HL-60/S4 (cell line): ENCODE measurements around the gene SYCN.
"Not testable (repeated sequence)": the region's sequence is repeated elsewhere in the genome, so short reads cannot be mapped to it uniquely, and the experiment has no call there.

Experiments
- in situ Hi-C: fragments of 300-500 bp; cut with MboI; formaldehyde crosslinking; loops from 2 replicates; pipeline ENCODE4 v1.14.3; 2022; ENCODE audit warnings: low sequenced_read_pairs

SYCN gene

DNA sequence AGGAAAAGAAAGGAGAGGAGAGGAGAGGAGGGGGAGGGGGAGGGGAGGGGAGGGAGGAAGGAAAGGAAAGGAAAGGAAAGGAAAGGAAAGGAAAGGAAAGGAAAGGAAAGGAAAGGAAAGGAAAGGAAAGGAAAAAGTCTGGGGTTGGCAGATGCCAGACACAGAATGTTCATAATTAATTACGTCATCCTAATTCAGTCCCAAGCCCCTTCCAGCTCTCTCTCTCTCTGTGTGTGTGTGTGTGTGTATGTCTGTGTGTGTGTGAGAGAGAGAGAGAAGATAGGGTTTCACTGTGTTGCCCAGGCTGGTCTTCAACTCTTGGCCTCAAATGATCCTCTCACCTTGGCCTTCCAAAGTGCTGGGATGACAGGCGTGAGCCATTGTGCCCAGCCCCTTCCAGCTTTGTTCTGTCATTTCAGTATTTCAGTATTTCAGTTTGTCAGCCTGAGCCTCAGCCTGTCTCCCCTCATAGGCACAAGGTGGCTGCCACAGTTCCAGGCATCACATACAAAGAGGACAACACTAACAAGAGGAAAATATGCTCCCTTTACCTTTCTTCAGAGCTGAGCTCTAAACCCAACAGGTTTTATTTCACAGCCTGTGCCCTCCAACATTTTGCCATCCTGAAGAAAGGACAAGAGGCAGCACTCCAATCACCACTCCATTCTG lies 26.2 kb upstream of the SYCN start:
- in situ Hi-C loops: no loop called here

DNA sequence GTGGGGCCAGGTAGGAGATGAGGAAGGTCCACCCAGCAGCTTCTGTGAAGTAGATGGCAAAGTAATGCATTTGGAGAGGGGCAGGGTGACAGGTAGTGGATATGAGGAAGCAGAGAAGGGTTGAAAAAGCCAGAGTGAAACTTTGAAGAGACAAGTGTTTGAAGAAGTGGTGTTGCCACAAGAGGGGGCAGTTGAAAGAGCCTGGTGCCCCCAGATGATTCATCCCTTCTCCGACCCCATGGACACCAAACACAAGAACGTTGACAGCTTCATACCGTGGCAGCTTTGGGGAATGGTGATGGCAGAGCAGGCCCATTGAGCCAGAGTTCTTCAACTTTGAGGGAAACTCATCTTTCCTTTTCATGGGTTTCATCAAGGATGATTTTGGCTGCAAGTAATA lies 20.8 kb upstream of the SYCN start:
- in situ Hi-C loops: no loop called here

DNA sequence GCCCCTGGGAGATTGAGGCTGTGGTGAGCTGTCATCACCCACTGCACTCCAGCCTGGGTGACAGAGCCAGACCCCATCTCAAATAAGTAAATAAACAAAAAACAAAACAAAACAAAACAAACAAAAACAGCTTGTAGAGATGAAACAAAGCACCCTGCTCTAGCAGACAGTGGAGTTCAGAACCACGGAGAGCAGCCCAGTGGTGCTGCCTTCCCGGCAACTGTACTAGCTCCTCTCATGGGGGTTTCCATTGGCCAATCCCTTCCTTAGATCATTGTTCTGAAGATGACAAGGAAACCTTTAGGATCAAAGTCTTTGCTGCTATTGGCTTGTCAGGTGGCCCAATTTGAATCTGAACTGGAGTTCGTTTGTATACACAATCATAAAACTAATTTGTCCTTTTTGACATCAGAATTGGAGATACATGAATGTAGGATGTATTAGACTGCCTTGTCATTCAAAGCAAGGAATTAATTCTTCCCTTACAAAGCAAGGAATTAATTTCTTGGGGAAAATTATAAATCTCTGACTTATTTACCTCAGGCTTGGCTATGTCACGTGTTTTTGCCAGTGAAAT lies 19.7 kb upstream of the SYCN start:
- in situ Hi-C loops: no loop called here

DNA sequence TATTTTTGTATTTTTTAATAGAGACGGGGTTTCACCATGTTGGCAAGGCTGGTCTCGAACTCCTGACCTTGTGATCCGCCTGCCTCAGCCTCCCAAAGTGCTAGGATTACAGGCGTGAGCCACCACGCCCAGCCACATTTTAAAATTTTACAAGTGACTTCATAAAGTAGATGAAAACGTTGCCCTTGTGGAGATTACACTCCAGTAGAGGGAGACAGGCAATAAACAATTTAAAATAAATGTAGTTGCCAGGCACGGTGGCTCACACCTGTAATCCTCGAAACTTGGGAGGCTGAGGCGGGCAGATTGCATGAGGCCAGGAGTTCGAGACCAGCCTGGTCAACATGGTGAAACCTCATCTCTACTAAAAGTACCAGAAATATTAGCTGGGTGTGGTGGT lies 15.0 kb upstream of the SYCN start:
- in situ Hi-C loops: not testable (repeated sequence)

DNA sequence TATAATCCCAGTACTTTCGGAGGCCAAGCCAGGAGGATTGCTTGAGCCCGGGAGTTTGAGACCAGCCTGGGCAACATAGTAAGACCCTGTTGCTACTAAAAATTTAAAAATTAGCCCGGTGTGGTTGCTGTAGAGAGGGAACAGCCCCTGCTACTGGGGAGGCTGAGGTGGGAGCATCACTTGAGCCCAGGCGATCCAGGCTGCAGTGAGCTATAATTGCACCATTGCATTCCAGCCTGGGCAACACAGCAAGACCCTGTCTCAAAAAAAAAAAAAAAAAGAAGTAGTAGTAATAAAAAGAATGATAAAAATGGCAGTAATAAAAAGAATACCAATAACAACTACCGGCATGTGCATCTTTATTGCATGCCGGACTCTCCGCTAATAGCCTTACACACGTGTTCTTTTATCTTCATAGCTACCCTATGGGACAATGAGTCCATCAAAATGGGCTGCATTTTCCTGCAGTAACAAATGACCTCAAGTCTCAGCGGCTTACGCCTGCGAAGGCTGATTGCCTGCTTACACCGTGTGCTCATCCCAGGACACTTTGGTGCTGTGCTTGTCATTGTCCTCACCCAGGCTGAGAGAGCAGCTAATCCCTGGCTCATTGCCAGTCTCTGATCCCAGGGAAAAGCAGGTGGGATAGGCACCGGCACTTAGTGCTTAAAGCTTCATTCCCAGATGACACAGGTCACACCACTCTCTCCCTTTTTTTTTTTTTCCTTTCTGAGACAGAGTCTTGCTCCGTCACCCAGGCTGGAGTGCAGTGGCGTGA lies 14.4 kb upstream of the SYCN start:
- in situ Hi-C loops: no loop called here

DNA sequence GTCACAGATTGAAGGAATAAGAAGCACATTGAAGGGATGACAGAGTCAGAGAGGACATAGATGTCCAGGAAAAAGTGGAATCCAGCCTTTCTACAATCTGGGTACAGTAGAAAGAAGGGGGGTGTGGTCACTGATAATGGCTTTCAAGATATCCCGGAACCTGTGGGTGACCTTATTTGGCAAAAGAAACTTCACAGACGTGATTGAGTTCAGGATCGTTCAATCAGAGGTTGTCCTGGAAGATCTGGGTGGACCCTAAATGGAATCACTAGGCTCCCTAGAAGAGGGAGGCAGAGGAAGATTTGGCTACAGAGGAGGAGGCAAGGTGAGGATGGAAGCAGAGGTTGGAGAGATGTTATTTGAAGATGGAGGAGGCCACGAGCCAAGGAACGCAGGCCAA lies 13.0 kb upstream of the SYCN start:
- in situ Hi-C loops: no loop called here

DNA sequence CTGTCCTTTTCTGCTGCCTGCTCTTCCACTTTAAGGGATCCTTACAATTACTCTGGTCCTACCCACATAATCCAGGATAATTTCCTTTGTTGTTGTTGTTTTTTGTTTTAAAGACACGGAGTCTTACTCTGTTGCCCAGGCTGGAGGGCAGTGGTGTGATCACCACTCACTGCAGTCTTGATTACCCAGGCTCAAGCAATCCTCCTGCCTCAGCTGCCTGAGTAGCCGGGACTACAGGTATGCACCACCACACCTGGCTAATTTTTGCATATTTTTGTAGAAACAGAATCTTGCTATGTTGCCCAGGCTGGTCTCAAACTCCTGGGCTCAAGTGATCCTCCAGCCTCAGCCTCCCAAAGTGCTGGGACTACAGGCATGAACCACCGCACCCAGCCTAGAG lies 11.3 kb upstream of the SYCN start:
- in situ Hi-C loops: not testable (repeated sequence)

DNA sequence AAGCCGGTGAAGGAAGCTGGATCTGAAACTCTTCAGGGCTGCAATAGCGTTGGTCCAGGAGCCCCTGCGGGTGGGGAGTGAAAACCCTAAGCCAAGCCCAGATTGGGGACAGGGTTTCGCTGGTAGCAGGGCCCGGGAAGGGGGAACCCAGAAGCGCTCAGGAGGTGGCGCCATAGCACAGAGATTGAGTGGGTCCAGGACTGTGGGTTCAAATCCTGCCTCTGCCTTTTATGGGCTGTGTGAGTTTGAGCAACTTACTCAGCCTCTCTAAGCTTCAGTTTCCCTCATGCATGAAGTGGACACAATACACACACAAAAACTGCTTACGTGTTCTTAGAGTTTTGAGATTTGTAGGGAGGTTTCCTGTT lies 8.3 kb upstream of the SYCN start:
- in situ Hi-C loops: no loop called here

DNA sequence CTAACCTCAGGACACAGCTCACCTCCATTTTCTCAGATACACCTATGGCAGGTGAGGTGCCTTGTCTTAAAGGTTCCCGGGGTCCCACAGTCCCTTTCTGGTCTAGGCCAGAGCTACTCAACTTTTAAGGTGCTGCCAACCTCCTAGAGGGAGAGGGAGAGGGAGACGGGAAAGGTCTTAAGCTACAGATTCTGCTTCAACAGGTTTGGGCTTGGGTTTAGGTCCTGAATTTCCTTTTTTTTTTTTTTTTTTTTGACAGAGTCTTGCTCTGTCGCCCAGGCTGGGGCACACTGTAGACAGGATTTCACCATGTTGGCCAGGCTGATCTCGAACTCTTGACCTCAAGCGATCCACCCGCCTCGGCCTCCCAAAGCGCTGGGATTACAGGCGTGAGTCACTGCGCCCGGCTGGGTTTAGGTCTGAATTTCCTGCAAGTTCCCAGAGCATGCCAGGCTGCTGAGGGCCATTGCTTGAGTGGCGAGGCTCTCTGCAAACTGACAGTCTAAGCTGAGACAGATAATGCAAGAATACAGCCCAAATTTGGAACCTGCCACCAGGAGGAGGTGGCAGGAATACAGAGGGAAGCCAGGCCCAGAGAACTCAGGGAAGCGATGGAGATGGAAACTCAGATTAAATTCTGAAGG lies 7.8 kb upstream of the SYCN start:
- in situ Hi-C loops: no loop called here

DNA sequence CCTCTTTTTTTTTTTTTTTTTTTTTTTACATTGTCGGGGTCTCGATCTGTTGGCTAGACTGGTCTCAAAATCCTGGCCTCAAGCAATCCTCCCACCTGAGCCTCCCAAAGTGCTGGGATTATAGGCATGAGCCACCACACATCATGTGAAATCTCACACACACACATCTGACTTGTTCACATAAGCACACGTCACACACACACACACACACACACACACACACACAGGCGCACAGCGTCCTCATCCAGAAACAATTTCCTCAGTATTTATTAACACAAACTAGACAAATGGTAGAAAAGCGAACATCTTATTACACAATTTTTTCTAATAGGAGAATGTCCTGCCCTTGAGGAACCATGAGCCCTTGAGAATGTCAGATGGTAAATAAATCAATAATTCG lies 5.1 kb upstream of the SYCN start:
- in situ Hi-C loops: no loop called here

DNA sequence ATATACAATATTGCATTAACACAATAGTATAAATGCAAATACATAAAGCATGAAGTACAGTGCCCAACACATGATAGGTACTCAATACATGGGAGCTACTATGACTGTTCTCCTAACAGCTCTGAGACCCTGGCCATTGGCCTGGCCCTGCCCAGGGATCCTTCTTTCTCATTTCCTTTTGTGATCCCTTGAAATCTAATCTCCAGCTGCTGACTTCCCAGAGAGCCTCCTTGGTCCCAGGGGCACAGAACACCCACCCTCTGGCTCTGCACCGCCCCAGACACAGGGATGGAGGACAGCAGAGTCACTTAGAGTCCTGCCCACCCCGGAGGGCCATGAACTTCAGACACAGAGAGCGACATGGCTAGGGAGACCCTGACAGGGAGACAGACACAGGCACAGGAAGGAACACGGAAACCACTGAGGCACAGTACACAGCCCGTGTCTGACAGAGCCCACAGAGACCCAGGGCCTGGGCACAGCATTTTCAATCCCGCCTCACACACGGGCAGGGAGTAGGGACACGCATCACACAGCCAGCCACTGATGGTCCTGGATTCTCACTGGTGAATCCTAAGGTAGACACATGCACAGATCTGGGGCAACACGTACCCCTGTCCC lies 4.2 kb upstream of the SYCN start:
- in situ Hi-C loops: no loop called here

DNA sequence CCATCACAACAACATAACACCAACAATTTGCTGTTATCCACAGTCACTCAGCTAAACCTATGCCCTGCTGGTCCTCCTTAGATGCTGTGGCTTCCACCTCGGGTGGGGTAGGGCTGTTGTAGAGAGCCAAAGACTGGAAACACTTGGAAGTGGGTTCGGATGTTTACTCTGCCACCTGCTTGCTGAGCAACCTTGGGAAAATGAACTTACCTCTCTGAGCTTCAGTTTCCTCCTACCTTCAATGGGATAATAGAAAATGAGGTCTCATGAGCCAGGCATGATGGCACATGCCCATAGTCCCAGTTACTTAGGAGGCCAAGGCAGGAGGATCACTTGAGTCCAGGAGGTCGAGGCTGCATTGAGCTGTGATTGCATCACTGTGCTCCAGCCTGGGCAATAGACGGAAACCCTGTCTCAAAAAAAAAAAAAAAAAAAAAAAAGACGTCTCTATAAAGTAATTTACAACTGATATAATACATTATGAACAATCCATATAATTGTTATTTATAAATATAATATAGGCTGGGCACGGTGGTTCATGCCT lies 3.3 kb upstream of the SYCN start:
- in situ Hi-C loops: no loop called here

DNA sequence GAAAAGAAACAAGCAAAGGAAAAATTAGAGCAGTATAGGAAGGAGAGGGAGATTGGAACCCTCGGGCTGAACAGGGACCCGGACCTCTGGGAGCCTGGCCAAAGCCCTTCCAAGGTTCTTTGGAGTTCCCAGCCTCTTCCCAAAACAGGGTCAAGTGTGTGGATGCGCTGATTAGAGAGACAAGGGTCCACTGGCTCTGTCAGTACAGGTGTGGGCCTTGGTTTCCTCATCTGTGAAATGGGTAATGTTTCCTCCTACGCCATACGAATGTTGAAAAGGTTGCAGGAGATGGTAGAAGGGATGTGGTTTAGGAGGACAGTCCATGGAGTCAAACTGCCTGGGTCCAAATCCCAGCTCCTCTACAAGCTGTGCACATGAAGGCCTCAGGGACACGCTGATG lies 2.1 kb upstream of the SYCN start:
- in situ Hi-C loops: no loop called here

DNA sequence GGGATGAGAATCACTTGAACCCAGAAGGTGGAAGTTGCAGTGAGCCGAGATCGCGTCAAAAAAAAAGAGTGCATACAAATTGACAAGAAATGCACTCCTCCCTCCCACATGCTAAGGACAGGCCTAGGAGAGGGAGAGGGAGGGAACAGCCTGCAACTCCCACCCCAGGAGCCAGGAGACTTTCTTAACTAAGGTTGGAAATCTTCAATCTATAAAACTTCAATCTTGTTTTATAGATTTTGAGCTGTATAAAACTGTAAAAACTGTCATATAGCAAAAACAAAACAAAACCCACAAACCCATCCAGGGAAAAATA lies 1.3 kb upstream of the SYCN start:
- in situ Hi-C loops: no loop called here

DNA sequence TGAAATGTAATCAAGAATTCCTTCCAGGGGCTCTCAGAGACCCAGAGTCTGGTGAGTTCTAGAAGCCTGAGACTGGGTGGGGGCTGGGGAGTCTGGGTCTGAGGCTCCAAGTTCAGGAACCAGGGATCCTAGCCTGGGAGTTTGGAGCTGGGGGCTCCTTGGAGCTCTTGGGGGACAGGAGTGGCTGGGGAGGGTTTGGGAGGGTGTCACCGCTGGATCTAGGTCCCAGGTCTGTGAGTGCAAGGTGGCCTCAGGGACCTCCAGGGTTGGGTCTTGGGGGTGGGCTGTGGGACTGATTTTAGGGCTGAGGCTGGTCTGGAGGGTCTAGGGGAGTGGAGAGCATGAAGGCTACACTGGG lies 1.1 kb downstream of the SYCN start:
- in situ Hi-C loops: no loop called here

DNA sequence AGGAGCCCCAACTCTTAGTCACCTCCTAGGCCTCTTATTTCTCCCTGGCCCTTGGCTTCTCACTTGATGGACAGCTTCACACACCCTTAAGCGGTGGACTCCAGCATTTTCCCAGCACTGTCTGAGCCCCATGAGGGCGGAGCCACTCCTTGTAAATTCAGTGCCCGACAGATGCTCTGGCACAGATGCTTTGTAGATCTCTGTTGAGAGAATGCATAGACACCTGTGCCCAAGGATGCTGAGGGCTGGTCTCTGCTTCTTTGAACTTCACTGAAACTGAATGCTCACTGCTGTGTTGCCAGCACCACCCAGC lies 3.3 kb downstream of the SYCN start:
- in situ Hi-C loops: no loop called here

DNA sequence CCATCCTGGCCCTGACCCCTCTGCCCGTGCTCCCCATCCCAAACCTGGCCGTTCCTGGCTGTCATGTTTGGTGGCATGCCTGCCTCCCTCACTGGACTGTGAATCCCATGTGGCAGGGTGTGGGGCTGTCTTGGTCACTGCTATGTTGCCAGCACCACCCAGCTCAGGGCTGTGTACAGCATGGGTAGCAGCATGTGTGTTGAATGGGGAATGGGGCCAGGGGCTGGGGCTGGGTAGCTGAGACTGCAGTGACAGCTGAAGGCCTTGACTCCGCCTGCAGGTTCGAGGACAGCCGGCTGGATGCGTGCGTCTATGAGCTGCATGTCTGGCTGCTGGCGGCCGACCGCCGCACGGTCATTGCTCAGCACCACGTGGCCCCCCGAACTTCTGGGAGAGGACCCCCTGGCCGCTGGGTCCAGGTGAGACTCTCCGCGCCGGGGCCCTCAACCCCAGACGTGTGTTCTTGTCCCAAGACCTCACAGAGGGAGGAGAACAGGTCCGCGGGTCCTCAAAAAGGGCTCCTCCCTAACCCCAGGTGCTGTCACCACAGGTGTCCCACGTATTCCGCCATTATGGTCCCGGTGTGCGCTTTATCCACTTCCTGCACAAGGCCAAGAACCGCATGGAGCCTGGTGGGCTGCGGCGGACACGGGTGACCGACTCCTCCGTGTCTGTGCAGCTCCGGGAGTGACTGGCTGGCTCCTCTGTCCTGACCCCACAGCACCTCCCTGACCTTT lies 3.8 kb downstream of the SYCN start:
- in situ Hi-C loops: no loop called here

DNA sequence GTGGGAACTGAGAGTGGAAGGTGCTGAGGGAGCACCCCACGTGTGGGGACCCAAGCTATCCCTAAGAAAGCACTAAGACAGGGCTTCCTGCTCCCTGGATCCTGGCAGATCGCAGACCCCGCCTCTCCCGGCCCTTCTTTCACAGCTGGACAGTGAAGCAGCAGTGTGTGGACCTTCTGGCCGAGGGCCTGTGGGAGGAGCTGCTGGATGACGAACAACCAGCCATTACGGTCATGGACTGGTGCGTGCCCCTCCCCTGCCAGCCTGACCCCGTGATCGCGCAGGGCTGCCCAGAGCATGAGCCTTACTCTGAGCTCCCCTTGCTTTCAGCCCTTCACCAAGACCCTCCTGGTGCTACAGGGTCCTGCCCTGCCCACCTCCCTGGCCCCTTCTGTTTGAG lies 5.0 kb downstream of the SYCN start:
- in situ Hi-C loops: no loop called here

DNA sequence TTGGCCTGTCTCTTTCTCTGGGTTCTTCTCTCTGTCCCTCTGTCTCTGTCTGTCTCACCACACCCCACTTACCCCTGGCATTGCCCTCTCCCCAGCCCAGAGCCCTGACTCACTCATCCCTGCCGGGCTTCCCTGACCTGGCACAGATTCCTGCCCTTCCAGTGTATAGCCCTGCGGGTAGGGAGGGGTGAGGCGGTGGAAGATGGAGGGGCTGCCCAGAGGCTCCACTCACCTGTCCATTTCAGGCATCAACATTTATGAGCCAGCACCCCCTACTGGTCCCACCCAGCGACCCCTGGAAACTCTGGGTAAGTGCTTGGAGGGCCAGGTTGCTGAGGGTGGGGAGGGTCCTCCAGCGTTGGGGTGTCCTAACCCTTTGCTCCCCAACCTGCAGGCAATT lies 6.3 kb downstream of the SYCN start:
- in situ Hi-C loops: no loop called here

DNA sequence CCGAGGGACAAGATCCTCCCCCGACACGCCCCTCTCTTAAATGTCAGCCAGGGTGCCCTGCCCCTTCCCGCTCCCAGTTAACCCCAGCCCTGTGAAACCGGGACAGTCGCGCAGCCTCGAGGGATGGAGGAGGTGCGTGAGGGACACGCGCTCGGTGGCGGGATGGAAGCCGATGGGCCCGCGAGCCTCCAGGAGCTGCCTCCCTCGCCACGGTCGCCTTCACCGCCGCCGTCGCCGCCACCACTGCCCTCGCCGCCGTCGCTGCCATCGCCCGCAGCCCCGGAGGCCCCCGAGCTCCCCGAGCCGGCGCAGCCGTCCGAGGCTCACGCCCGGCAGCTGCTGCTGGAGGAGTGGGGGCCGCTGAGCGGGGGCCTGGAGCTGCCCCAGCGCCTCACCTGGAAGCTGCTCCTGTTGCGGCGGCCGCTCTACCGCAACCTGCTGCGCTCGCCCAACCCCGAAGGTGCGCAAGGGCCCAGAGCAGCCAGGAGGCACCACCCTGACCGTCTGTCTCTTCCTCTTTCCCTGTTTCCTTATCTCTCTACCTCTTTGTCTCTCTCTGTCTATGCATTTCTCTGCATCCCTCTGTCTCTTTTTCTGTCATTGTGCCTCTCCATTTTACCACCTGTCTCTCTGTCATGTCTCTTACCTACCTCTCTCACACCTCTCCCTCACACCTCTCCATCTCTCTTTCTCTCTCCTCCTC lies 7.1 kb downstream of the SYCN start, which contains the start of gene NCCRP1:
Gene NCCRP1 (plus strand): TSS at position 105 of the 703 bp plus-strand sequence. CDS start 19 bp downstream, at position 124.
- in situ Hi-C loops: no loop called here
